B cell (primary cell): ENCODE measurements around the gene ALDH4A1. TPM values are rescaled to one million over a fixed set of nuclear protein-coding genes. Genes with fewer than 3 reads are reported as not detected.

Experiments used
- ATAC-seq: fragments of 200-7000 bp; cut with Tn5 transposase; one replicate; pipeline ENCODE4 v1.10.0; 2021; ENCODE audit warnings: low read depth, mild to moderate bottlenecking, moderate number of reproducible peaks, moderate library complexity
- CTCF ChIA-PET: fragments of 350-600 bp; sonication (Branson Sonifier 250); formaldehyde crosslinking; loops from one replicate; lab custom pipeline; 2021; ENCODE audit warnings: antibody characterized with exemption, inconsistent platforms; lab: Charles Lee
- POLR2A ChIA-PET: fragments of 350-600 bp; sonication (Branson Sonifier 250); formaldehyde crosslinking; loops from one replicate; lab custom pipeline; 2021; ENCODE audit warnings: antibody characterized with exemption; lab: Charles Lee
- DNase-seq: peaks from one replicate; pipeline ENCODE4 v3.0.0; 2013
- H2AFZ ChIP-seq: 2 replicates; pipeline ENCODE4 v1.6.1; 2012; ENCODE audit warnings: mild to moderate bottlenecking, low read depth, low read length; ENCODE audit not compliant: insufficient read depth, poor library complexity, severe bottlenecking
- H3K27ac ChIP-seq, 2 donors: 1 replicate in 1 of 2; 2 replicates in 1 of 2; pipeline ENCODE4 v1.5.1; 2012 to 2013; ENCODE audit warnings: low read length in 2 of 2, mild to moderate bottlenecking in 2 of 2, moderate library complexity in 1 of 2
- H3K27me3 ChIP-seq, 4 experiments: fragments of 200-600 bp in 1 of 4; sonication (generic) in 1 of 4; replicated peaks in 1 of 4; 1 replicate in 2 of 4; 2 replicates in 2 of 4; pipeline versions ENCODE4 v1.6.1 to v1.7.0; 2013 to 2016; ENCODE audit warnings: low read length in 3 of 4, mild to moderate bottlenecking in 2 of 4, mixed read lengths in 1 of 4, moderate library complexity in 1 of 4; ENCODE audit not compliant: insufficient read depth in 4 of 4, control insufficient read depth in 3 of 4; ENCODE audit errors: control extremely low read depth in 1 of 4
- H3K36me3 ChIP-seq, 2 experiments: replicated peaks in 1 of 2; 1 replicate in 1 of 2; 2 replicates in 1 of 2; pipeline versions ENCODE4 v1.6.1 to v1.7.1; 2013; ENCODE audit warnings: low read length in 1 of 2; ENCODE audit not compliant: insufficient read depth in 2 of 2, control insufficient read depth in 1 of 2; ENCODE audit errors: control extremely low read depth in 1 of 2, extremely low read depth in 1 of 2
- H3K4me1 ChIP-seq, 2 donors: fragments of 200-600 bp in 1 of 2; sonication (generic) in 1 of 2; 1 replicate in 1 of 2; 2 replicates in 1 of 2; pipeline versions ENCODE4 v1.5.1 to v1.6.1; 2013 to 2017; ENCODE audit warnings: low read length in 2 of 2; ENCODE audit not compliant: control insufficient read depth in 2 of 2, insufficient read depth in 2 of 2
- H3K4me2 ChIP-seq: replicated peaks from 2 replicates; pipeline ENCODE3; 2012; ENCODE audit warnings: mild to moderate bottlenecking, low read depth, low read length; ENCODE audit not compliant: poor library complexity, severe bottlenecking
- H3K4me3 ChIP-seq, 5 experiments: fragments of 200-600 bp in 1 of 5; sonication (generic) in 1 of 5; 1 replicate in 3 of 5; 2 replicates in 2 of 5; pipeline versions ENCODE4 v1.5.1 to v1.7.0; 2011 to 2016; ENCODE audit warnings: low read length in 4 of 5, mild to moderate bottlenecking in 4 of 5, low read depth in 2 of 5, control low read depth in 1 of 5, moderate library complexity in 1 of 5; ENCODE audit not compliant: insufficient read depth in 1 of 5; ENCODE audit errors: control extremely low read depth in 1 of 5, extremely low read depth in 1 of 5
- H3K79me2 ChIP-seq: fragments of 200-600 bp; sonication (generic); one replicate; pipeline ENCODE4 v1.6.0; 2016; ENCODE audit warnings: low read length; ENCODE audit not compliant: control insufficient read depth, insufficient read depth
- H3K9ac ChIP-seq: fragments of 200-600 bp; sonication (generic); 2 replicates; pipeline ENCODE4 v1.6.1; 2017; ENCODE audit warnings: mild to moderate bottlenecking, low read length, moderate library complexity
- H3K9me3 ChIP-seq, 3 donors: one replicate each; pipeline versions ENCODE4 v1.6.1 to v1.7.1; 2013; ENCODE audit warnings: low read length in 2 of 3; ENCODE audit not compliant: control insufficient read depth in 2 of 3, insufficient read depth in 1 of 3; ENCODE audit errors: control extremely low read depth in 1 of 3
- H4K20me1 ChIP-seq: 2 replicates; pipeline ENCODE4 v1.6.0; 2012; ENCODE audit warnings: mild to moderate bottlenecking, low read length; ENCODE audit not compliant: insufficient read depth, control insufficient read depth, poor library complexity, severe bottlenecking
- H3K27ac Mint-ChIP-seq: one replicate; pipeline ENCODE4 v1.8.0; 2021; ENCODE audit warnings: mixed read lengths
- H3K27me3 Mint-ChIP-seq: one replicate; pipeline ENCODE4 v1.8.0; 2021; ENCODE audit warnings: mixed read lengths
- H3K4me1 Mint-ChIP-seq: one replicate; pipeline ENCODE4 v1.8.0; 2021; ENCODE audit warnings: mixed read lengths
- H3K4me3 Mint-ChIP-seq: one replicate; pipeline ENCODE4 v1.8.0; 2021; ENCODE audit warnings: mixed read lengths
- H3K9me3 Mint-ChIP-seq: one replicate; pipeline ENCODE4 v1.8.0; 2022; ENCODE audit warnings: mixed read lengths; ENCODE audit not compliant: insufficient read depth
- EZH2 ChIP-seq: IDR thresholded peaks from 2 replicates; pipeline ENCODE4 v1.6.1; 2012; ENCODE audit warnings: borderline replicate concordance, low read depth, mild to moderate bottlenecking, moderate library complexity, low read length; ENCODE audit not compliant: insufficient read depth, poor library complexity, severe bottlenecking
- WGBS: methylation state at CpG from one replicate; pipeline ENCODE4 v1.1.5; 2013; ENCODE audit warnings: missing lambda C conversion rate; ENCODE audit not compliant: insufficient coverage; 5-methylcytosine and 5-hydroxymethylcytosine counted together
- intact Hi-C: fragments of 100-400 bp; cut with micrococcal nuclease; formaldehyde crosslinking; loops from one replicate; pipeline ENCODE4 v1.10.0; 2022
- polyA plus RNA-seq: library from polyadenylated mRNA; depleted of rRNA; stranded (reverse); fragments of >200 nt; gene quantifications from 2 replicates; pipeline ENCODE4 v1.2.3, GENCODE V29; 2012
- total RNA-seq, 2 donors: library from RNA; stranded (reverse); fragments of 120-200 nt in 1 of 2; gene quantifications; 1 replicate in 1 of 2; 2 replicates in 1 of 2; pipeline versions ENCODE4 v1.2.3 to v1.2.4, GENCODE V29; 2013 to 2022
- TF ChIP-seq, protein P1 (sequence below): fragments of 200-600 bp; IDR thresholded peaks from one replicate; pipeline ENCODE4 v1.8.0; 2022; ENCODE audit warnings: antibody characterized with exemption, mild to moderate bottlenecking

Gene ALDH4A1
- total and polyA plus RNA-seq, 2 donors (not counting 1 experiment from before 2014, with no cell fraction given), result 2.7 to 3.4 TPM

DNA sequence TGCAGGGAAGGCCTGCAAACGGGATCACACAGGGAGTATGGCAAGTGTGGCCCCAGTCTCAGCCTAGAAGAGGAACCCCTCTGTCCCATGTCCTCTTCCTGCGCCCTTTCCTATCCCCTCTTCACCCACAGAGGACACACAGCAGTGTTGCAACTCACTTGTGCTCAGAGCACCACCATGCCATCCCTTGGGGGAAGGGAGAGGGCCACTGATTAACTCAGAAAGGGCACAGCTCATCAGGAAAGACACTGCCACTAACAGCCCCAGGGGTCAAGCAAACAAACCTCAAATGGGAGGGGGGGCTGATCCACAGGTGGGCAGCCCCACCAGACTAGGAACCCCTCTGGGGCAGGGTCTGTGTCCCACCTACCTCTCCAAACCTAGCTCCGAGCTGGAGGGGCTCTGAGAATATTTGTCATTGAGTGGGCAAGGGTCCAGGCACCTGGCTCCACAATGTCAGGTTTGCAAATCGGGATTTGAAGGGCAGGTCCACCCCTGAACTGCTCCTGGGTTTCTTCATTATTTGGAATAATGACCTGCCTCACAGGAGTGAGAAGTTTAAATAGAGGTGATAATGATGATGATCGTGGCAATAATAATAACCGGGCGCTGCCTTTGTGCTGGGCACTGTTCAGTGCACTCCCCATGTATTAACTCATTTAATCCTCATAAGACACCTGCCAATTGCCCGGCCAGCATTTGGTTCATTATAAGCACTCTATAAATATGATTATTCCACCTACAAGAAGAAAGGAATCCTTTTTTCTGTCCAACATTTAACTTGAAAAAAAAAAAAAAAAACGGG lies 1.0 kb downstream of the ALDH4A1 start:
- 92% methylated on average over 3 of the region's 9 CpGs for WGBS
- Histone ChIP-seq H4K20me1 (no peaks in the 10 kb centered on the region), H3K27ac (peak overlapping the region in 1 of 2 donors; percentile 85), H3K4me1 (peaks cover 11 to 22% of the 10 kb centered on the region in 2 donors), H2AFZ (peak overlapping the region; percentile 84), H3K27me3 (no peaks in the 10 kb centered on the region), H3K79me2 (peaks cover 14% of the 10 kb centered on the region), H3K9me3 (no peaks in the 10 kb centered on the region), H3K9ac (peak overlapping the region; percentile 81), H3K4me2 (peak overlapping the region; percentile 99), H3K36me3 (no peaks in the 10 kb centered on the region), H3K4me3 (peak overlapping the region; percentile 56 to 85 (median 71))
- Mint-ChIP-seq H3K27ac (peak overlapping the region; percentile 96), H3K27me3 (no peaks in the 10 kb centered on the region), H3K9me3 (no peaks in the 10 kb centered on the region), H3K4me1 (peaks cover 13% of the 10 kb centered on the region), H3K4me3 (peak overlapping the region; percentile 88)
- TF ChIP-seq, protein P1, sequence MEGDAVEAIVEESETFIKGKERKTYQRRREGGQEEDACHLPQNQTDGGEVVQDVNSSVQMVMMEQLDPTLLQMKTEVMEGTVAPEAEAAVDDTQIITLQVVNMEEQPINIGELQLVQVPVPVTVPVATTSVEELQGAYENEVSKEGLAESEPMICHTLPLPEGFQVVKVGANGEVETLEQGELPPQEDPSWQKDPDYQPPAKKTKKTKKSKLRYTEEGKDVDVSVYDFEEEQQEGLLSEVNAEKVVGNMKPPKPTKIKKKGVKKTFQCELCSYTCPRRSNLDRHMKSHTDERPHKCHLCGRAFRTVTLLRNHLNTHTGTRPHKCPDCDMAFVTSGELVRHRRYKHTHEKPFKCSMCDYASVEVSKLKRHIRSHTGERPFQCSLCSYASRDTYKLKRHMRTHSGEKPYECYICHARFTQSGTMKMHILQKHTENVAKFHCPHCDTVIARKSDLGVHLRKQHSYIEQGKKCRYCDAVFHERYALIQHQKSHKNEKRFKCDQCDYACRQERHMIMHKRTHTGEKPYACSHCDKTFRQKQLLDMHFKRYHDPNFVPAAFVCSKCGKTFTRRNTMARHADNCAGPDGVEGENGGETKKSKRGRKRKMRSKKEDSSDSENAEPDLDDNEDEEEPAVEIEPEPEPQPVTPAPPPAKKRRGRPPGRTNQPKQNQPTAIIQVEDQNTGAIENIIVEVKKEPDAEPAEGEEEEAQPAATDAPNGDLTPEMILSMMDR, result no peak
- TF ChIP-seq EZH2, result no peak
- POLR2A ChIA-PET, result interaction anchor here (1.8 kb wide), 1 partner anchor 56 kb away, joined by 9 read pairs; the partner anchor contains the start of gene IFFO2
- intact Hi-C loops, result no loop called here
- ATAC-seq (no peak), DNase-seq (no peak)
- CTCF ChIA-PET, result interaction anchor here (0.7 to 8.0 kb wide), 4 partner anchors 11 to 85 kb away, joined by 3 to 157 read pairs (median 3); partner anchors contain the start of gene IFFO2

DNA sequence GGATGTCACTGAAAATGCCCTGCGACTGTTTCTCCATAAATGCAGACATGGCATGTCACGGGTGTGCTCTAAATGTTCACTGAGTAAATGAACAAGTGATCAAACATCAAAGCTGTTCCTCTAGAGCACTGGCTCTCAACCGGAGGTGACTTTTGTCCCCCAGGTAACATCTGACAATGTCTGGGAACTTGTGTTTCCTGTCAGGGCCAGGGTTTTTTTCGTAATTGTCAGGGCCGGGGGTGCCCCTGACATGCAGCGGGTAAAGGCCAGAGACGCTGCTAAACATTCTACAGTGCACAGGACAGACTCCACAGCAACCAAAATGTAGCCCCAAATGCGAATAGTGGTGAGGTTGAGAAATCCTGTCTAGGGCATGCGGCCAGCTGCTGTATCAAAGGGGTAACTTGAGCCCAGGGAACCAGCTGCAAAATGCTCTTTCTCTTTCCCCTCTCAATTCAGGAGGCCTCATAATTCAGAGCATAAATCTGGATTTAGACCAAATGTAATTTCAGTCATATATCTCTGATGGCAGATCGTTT lies 2.0 kb downstream of the ALDH4A1 start:
- ChIA-PET CTCF (interaction anchor here (1.1 to 1.6 kb wide), 4 partner anchors 12 to 17 kb away, joined by 3 to 6 read pairs (median 3); no protein-coding TSS in a partner anchor), POLR2A (no interaction called here)
- H3K4me1 ChIP-seq, result peaks cover 11 to 22% of the 10 kb centered on the region in 2 donors
- no peak overlapping the region for H3K27ac ChIP-seq
- Mint-ChIP-seq H3K4me3 (peak overlapping the region; percentile 62), H3K27me3 (no peaks in the 10 kb centered on the region), H3K9me3 (no peaks in the 10 kb centered on the region), H3K4me1 (peaks cover 13% of the 10 kb centered on the region), H3K27ac (no peak overlapping the region)
- DNase-seq (no peak), ATAC-seq (no peak)
- H3K4me3 ChIP-seq, result no peak overlapping the region
- no peaks in the 10 kb centered on the region for H3K27me3 ChIP-seq
- H2AFZ ChIP-seq, result no peak overlapping the region
- no peak overlapping the region for H3K4me2 ChIP-seq
- no peaks in the 10 kb centered on the region for H4K20me1 ChIP-seq
- intact Hi-C loops, result no loop called here
- H3K79me2 ChIP-seq, result peaks cover 7% of the 10 kb centered on the region
- TF ChIP-seq, protein P1, result no peak
- no peak for TF ChIP-seq EZH2
- WGBS, result 94% methylated on average over 7 of the region's 10 CpGs
- H3K36me3 ChIP-seq, result no peaks in the 10 kb centered on the region
- H3K9ac ChIP-seq, result no peak overlapping the region
- no peaks in the 10 kb centered on the region for H3K9me3 ChIP-seq
